ENCODE results near the gene SOBP.

DNA sequence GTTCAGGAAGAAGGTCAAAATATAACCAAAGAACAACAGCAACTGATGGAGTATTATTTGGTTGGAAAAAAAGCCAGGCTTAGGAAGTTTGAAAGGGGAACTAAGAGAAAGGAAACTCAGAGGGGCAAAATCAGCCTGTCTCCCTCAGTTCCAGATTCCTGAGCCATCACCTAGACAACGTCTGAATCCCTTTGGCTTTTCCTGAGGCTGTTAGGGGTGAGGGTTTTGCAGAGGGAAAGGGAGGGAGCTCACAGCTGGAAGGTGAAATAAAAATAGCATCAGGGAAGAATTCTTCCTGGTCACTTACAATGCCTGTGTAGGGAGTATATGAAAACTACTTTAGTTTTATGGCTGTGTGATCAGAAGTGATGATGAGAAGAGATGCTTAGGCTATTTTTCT lies 100.5 kb downstream of the SOBP start:
- TF ChIP-seq HOXD13 (CRISPR knock-in tag; IDR thresholded peaks at IDR 0.05; ENCODE audit: borderline replicate concordance) (no peak), ZNF777 (tag by site-specific recombination; IDR thresholded peaks at IDR 0.05; ENCODE audit: borderline replicate concordance) (no peak), ZNF776 (tag by site-specific recombination; IDR thresholded peaks at IDR 0.05; ENCODE audit: borderline replicate concordance) (no peak), SETDB1 (IDR thresholded peaks at IDR 0.05; ENCODE audit: insufficient read length, low read length) (no peak), ZNF2 (tag by site-specific recombination; IDR thresholded peaks at IDR 0.05) (no peak)
- TF ChIP-seq, protein P1, sequence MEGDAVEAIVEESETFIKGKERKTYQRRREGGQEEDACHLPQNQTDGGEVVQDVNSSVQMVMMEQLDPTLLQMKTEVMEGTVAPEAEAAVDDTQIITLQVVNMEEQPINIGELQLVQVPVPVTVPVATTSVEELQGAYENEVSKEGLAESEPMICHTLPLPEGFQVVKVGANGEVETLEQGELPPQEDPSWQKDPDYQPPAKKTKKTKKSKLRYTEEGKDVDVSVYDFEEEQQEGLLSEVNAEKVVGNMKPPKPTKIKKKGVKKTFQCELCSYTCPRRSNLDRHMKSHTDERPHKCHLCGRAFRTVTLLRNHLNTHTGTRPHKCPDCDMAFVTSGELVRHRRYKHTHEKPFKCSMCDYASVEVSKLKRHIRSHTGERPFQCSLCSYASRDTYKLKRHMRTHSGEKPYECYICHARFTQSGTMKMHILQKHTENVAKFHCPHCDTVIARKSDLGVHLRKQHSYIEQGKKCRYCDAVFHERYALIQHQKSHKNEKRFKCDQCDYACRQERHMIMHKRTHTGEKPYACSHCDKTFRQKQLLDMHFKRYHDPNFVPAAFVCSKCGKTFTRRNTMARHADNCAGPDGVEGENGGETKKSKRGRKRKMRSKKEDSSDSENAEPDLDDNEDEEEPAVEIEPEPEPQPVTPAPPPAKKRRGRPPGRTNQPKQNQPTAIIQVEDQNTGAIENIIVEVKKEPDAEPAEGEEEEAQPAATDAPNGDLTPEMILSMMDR (tag by site-specific recombination; IDR thresholded peaks at IDR 0.05): no peak
- TF ChIP-seq, protein P2, sequence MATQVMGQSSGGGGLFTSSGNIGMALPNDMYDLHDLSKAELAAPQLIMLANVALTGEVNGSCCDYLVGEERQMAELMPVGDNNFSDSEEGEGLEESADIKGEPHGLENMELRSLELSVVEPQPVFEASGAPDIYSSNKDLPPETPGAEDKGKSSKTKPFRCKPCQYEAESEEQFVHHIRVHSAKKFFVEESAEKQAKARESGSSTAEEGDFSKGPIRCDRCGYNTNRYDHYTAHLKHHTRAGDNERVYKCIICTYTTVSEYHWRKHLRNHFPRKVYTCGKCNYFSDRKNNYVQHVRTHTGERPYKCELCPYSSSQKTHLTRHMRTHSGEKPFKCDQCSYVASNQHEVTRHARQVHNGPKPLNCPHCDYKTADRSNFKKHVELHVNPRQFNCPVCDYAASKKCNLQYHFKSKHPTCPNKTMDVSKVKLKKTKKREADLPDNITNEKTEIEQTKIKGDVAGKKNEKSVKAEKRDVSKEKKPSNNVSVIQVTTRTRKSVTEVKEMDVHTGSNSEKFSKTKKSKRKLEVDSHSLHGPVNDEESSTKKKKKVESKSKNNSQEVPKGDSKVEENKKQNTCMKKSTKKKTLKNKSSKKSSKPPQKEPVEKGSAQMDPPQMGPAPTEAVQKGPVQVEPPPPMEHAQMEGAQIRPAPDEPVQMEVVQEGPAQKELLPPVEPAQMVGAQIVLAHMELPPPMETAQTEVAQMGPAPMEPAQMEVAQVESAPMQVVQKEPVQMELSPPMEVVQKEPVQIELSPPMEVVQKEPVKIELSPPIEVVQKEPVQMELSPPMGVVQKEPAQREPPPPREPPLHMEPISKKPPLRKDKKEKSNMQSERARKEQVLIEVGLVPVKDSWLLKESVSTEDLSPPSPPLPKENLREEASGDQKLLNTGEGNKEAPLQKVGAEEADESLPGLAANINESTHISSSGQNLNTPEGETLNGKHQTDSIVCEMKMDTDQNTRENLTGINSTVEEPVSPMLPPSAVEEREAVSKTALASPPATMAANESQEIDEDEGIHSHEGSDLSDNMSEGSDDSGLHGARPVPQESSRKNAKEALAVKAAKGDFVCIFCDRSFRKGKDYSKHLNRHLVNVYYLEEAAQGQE (tag by site-specific recombination; IDR thresholded peaks at IDR 0.05): no peak
- TF ChIP-seq, protein P3, sequence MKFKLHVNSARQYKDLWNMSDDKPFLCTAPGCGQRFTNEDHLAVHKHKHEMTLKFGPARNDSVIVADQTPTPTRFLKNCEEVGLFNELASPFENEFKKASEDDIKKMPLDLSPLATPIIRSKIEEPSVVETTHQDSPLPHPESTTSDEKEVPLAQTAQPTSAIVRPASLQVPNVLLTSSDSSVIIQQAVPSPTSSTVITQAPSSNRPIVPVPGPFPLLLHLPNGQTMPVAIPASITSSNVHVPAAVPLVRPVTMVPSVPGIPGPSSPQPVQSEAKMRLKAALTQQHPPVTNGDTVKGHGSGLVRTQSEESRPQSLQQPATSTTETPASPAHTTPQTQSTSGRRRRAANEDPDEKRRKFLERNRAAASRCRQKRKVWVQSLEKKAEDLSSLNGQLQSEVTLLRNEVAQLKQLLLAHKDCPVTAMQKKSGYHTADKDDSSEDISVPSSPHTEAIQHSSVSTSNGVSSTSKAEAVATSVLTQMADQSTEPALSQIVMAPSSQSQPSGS (tag by site-specific recombination; IDR thresholded peaks at IDR 0.05; ENCODE audit: low read depth): no peak
- TF ChIP-seq, protein P4, sequence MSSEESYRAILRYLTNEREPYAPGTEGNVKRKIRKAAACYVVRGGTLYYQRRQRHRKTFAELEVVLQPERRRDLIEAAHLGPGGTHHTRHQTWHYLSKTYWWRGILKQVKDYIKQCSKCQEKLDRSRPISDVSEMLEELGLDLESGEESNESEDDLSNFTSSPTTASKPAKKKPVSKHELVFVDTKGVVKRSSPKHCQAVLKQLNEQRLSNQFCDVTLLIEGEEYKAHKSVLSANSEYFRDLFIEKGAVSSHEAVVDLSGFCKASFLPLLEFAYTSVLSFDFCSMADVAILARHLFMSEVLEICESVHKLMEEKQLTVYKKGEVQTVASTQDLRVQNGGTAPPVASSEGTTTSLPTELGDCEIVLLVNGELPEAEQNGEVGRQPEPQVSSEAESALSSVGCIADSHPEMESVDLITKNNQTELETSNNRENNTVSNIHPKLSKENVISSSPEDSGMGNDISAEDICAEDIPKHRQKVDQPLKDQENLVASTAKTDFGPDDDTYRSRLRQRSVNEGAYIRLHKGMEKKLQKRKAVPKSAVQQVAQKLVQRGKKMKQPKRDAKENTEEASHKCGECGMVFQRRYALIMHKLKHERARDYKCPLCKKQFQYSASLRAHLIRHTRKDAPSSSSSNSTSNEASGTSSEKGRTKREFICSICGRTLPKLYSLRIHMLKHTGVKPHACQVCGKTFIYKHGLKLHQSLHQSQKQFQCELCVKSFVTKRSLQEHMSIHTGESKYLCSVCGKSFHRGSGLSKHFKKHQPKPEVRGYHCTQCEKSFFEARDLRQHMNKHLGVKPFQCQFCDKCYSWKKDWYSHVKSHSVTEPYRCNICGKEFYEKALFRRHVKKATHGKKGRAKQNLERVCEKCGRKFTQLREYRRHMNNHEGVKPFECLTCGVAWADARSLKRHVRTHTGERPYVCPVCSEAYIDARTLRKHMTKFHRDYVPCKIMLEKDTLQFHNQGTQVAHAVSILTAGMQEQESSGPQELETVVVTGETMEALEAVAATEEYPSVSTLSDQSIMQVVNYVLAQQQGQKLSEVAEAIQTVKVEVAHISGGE (tag by site-specific recombination; conservative IDR thresholded peaks at IDR 0.05; ENCODE audit: low read depth): no peak
- TF ChIP-seq, protein P5, sequence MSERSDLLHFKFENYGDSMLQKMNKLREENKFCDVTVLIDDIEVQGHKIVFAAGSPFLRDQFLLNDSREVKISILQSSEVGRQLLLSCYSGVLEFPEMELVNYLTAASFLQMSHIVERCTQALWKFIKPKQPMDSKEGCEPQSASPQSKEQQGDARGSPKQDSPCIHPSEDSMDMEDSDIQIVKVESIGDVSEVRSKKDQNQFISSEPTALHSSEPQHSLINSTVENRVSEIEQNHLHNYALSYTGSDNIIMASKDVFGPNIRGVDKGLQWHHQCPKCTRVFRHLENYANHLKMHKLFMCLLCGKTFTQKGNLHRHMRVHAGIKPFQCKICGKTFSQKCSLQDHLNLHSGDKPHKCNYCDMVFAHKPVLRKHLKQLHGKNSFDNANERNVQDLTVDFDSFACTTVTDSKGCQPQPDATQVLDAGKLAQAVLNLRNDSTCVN (tag by site-specific recombination; optimal IDR thresholded peaks at IDR 0.05): no peak

Measured in HEK293 (cell line).